HepG2 (cell line): ENCODE results near the gene IGSF21.

ENCODE experiments used
- ELF4 ChIP-seq: sonication (generic); formaldehyde crosslinking; IDR thresholded peaks from 2 replicates; pipeline ENCODE4 v1.5.0; 2020; ENCODE audit warnings: missing genetic modification reagents, mild to moderate bottlenecking, moderate library complexity, borderline replicate concordance
- EP300 ChIP-seq, 3 experiments: sonication (generic) in 1 of 3; formaldehyde crosslinking in 1 of 3; IDR thresholded peaks; 2 replicates each; pipeline versions ENCODE4 v1.5.1 to v1.6.1; 2011 to 2020; ENCODE audit warnings: low read depth in 2 of 3, low read length in 2 of 3, borderline replicate concordance in 1 of 3, improper control_type of control experiment in 1 of 3, mild to moderate bottlenecking in 1 of 3, missing genetic modification reagents in 1 of 3, moderate library complexity in 1 of 3
- EZH2 ChIP-seq: conservative IDR thresholded peaks from 2 replicates; pipeline ENCODE4 v1.6.1; 2012; ENCODE audit warnings: mild to moderate bottlenecking, low read depth, low read length, moderate library complexity
- MEIS1 ChIP-seq: sonication (generic); formaldehyde crosslinking; IDR thresholded peaks from 2 replicates; pipeline ENCODE4 v1.9.0; 2021; ENCODE audit warnings: mild to moderate bottlenecking, missing genetic modification reagents, moderate library complexity, borderline replicate concordance
- STAT5B ChIP-seq: sonication (generic); formaldehyde crosslinking; IDR thresholded peaks from 2 replicates; pipeline ENCODE4 v1.4.0; 2020; ENCODE audit warnings: missing genetic modification reagents
- TCF7 ChIP-seq: sonication (generic); IDR thresholded peaks from 2 replicates; pipeline ENCODE4 v1.6.1; 2016; ENCODE audit warnings: antibody characterized with exemption, low read depth
- TEAD2 ChIP-seq: sonication (generic); formaldehyde crosslinking; IDR thresholded peaks from 2 replicates; pipeline ENCODE4 v1.9.0; 2021; ENCODE audit warnings: missing genetic modification reagents
- TP53 ChIP-seq: sonication (generic); formaldehyde crosslinking; conservative IDR thresholded peaks from 2 replicates; pipeline ENCODE4 v1.4.0; 2020; ENCODE audit warnings: missing genetic modification reagents
- ZNF329 ChIP-seq: sonication (generic); formaldehyde crosslinking; IDR thresholded peaks from 2 replicates; pipeline ENCODE4 v1.9.0; 2021; ENCODE audit warnings: low read depth, mild to moderate bottlenecking, missing genetic modification reagents
- ZNF335 ChIP-seq: sonication (generic); formaldehyde crosslinking; IDR thresholded peaks from 2 replicates; pipeline ENCODE4 v1.4.0; 2020; ENCODE audit warnings: missing genetic modification reagents
- TF ChIP-seq, protein P1 (sequence below): sonication (generic); formaldehyde crosslinking; IDR thresholded peaks from 2 replicates; pipeline ENCODE4 v1.4.0; 2020; ENCODE audit warnings: low read depth, missing genetic modification reagents
- TF ChIP-seq, protein P2 (sequence below): sonication (generic); formaldehyde crosslinking; IDR thresholded peaks from 2 replicates; pipeline ENCODE4 v1.5.0; 2020; ENCODE audit warnings: mild to moderate bottlenecking, missing genetic modification reagents, moderate library complexity
- TF ChIP-seq, protein P3 (sequence below): sonication (generic); formaldehyde crosslinking; IDR thresholded peaks from 2 replicates; pipeline ENCODE4 v1.9.0; 2021; ENCODE audit warnings: missing genetic modification reagents, borderline replicate concordance

DNA sequence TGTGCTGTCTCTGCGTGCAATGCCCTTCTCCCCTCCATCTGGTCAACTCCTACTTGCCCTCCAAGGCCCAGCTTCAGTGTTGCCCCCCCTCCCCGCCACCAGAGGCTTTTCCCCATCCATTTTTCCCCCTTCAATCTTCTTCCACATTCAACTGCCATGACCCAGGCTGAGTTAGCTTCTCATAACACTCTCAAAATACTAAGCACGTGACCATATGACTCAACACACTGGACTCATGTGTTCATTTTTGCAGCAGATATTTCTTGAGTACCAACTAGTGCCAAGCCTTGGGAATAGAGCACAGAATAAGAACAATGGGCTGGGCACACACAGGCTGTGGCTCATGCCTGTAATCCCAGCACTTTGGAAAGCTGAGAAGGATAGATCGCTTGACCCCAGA lies 132.1 kb downstream of the IGSF21 start:
- TF ChIP-seq, protein P1, sequence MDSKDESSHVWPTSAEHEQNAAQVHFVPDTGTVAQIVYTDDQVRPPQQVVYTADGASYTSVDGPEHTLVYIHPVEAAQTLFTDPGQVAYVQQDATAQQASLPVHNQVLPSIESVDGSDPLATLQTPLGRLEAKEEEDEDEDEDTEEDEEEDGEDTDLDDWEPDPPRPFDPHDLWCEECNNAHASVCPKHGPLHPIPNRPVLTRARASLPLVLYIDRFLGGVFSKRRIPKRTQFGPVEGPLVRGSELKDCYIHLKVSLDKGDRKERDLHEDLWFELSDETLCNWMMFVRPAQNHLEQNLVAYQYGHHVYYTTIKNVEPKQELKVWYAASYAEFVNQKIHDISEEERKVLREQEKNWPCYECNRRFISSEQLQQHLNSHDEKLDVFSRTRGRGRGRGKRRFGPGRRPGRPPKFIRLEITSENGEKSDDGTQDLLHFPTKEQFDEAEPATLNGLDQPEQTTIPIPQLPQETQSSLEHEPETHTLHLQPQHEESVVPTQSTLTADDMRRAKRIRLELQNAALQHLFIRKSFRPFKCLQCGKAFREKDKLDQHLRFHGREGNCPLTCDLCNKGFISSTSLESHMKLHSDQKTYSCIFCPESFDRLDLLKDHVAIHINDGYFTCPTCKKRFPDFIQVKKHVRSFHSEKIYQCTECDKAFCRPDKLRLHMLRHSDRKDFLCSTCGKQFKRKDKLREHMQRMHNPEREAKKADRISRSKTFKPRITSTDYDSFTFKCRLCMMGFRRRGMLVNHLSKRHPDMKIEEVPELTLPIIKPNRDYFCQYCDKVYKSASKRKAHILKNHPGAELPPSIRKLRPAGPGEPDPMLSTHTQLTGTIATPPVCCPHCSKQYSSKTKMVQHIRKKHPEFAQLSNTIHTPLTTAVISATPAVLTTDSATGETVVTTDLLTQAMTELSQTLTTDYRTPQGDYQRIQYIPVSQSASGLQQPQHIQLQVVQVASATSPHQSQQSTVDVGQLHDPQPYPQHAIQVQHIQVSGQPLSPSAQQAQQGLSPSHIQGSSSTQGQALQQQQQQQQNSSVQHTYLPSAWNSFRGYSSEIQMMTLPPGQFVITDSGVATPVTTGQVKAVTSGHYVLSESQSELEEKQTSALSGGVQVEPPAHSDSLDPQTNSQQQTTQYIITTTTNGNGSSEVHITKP (CRISPR knock-in tag) = no peak
- TF ChIP-seq, protein P2, sequence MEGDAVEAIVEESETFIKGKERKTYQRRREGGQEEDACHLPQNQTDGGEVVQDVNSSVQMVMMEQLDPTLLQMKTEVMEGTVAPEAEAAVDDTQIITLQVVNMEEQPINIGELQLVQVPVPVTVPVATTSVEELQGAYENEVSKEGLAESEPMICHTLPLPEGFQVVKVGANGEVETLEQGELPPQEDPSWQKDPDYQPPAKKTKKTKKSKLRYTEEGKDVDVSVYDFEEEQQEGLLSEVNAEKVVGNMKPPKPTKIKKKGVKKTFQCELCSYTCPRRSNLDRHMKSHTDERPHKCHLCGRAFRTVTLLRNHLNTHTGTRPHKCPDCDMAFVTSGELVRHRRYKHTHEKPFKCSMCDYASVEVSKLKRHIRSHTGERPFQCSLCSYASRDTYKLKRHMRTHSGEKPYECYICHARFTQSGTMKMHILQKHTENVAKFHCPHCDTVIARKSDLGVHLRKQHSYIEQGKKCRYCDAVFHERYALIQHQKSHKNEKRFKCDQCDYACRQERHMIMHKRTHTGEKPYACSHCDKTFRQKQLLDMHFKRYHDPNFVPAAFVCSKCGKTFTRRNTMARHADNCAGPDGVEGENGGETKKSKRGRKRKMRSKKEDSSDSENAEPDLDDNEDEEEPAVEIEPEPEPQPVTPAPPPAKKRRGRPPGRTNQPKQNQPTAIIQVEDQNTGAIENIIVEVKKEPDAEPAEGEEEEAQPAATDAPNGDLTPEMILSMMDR = no peak
- no peak for TF ChIP-seq TP53 (CRISPR knock-in tag)
- TF ChIP-seq ELF4 (CRISPR knock-in tag) = no peak
- TF ChIP-seq, protein P3, sequence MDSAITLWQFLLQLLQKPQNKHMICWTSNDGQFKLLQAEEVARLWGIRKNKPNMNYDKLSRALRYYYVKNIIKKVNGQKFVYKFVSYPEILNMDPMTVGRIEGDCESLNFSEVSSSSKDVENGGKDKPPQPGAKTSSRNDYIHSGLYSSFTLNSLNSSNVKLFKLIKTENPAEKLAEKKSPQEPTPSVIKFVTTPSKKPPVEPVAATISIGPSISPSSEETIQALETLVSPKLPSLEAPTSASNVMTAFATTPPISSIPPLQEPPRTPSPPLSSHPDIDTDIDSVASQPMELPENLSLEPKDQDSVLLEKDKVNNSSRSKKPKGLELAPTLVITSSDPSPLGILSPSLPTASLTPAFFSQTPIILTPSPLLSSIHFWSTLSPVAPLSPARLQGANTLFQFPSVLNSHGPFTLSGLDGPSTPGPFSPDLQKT (CRISPR knock-in tag) = no peak
- TF ChIP-seq ZNF329 (CRISPR knock-in tag) = no peak
- TF ChIP-seq TEAD2 (CRISPR knock-in tag) = no peak
- no peak for TF ChIP-seq ZNF335 (CRISPR knock-in tag)
- TF ChIP-seq TCF7 = no peak
- TF ChIP-seq EP300 (IDR thresholded peaks at IDR 0.05; ENCODE audit: low read depth in 2 of 2, low read length in 2 of 2) = no peak
- no peak for TF ChIP-seq EP300 (CRISPR knock-in tag; IDR thresholded peaks at IDR 0.05; ENCODE audit: borderline replicate concordance)
- no peak for TF ChIP-seq MEIS1 (CRISPR knock-in tag)
- TF ChIP-seq EZH2 = no peak
- TF ChIP-seq STAT5B = no peak
